HG03108 (cell line): ENCODE measurements around the gene SLC23A3.
A peak's percentile ranks its signal among the peaks of the same experiment; 100 is the strongest.
"Not testable (repeated sequence)": the region's sequence is repeated elsewhere in the genome, so short reads cannot be mapped to it uniquely, and the experiment has no call there.

Source experiments
- ATAC-seq: cut with Tn5 transposase; IDR thresholded peaks from one replicate; pipeline ENCODE4 v1.9.1; 2021; ENCODE audit warnings: moderate library complexity; ENCODE audit not compliant: unreplicated experiment

SLC23A3 gene

GRCh38 chr2:219205981-219206327 is 36.1 kb upstream of the SLC23A3 start:
- ATAC-seq, result no peak

- no peak for ATAC-seq
These were observed 35.3 kb upstream of the SLC23A3 start for GRCh38 chr2:219205165-219205538.

GRCh38 chr2:219204425-219205164 is 34.8 kb upstream of the SLC23A3 start:
- ATAC-seq, result no peak

GRCh38 chr2:219201331-219201730 is 31.5 kb upstream of the SLC23A3 start:
- ATAC-seq, result not testable (repeated sequence)

DNA sequence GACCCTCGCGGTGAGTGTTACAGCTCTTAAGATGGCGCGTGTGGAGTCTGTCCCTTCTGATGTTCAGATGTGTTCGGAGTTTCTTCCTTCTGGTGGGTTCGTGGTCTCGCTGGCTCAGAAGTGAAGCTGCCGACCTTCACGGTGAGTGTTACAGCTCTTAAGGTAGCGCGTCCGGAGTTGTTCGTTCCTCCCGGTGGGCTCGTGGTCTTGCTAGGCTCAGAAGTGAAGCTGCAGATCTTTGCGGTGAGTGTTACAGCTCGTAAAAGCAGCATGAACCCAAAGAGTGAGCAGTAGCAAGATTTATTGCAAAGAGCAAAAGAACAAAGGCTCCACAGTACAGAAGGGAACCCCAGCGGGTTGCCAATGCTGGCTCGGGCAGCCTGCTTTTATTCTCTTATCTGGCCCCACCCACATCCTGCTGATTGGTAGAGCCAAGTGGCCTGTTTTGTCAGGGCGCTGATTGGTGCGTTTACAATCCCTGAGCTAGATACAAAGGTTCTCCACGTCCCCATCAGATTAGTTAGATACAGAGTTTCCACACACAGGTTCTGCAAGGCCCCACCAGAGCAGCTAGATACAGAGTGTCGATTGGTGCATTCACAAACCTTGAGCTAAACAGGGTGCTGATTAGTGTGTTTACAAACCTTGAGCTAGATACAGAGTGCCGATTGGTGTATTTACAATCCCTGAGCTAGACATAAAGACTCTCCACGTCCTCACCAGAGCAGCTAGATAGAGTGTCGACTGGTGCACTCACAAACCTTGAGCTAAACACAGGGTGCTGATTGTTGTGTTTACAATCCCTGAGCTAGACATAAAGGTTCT is 30.9 kb upstream of the SLC23A3 start:
- ATAC-seq, result not testable (repeated sequence)

GRCh38 chr2:219199470-219200211 is 29.8 kb upstream of the SLC23A3 start:
- ATAC-seq, result no peak

- no peak for ATAC-seq
These were observed 29.1 kb upstream of the SLC23A3 start for GRCh38 chr2:219198974-219199373.

GRCh38 chr2:219197388-219197787 is 27.6 kb upstream of the SLC23A3 start:
- ATAC-seq, result no peak

DNA sequence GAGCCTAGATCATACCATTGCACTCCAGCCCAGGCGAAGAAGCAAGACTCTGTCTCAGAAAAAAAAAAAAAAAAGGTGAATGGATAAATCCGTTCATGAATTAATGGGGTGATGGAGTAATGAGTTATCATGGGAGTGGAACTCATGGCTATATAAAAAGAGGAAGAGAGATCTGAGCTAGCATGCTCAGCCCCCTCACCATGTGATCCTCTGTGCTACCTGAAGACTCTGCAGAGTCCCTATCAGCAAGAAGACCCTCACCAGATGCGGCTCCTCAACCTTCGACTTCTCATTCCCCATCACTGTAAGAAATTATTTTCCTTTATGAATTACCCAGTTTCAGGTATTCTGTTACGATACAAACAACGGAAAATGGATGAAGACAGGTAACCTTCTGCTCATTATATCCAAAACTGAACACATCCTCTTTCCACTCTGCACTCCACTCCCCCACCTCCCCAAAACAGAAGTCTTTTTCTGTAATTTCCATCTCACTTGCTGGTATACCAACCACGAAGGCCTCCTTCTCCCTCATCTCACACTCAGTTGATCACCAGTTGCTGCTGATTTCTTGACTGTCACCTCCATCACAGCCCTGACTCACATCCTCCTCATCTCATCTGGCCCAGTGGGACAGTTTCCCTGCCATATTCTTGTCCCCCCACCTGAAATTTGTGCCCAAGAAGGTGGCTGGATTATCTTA is 17.1 kb upstream of the SLC23A3 start:
- no peak for ATAC-seq

DNA sequence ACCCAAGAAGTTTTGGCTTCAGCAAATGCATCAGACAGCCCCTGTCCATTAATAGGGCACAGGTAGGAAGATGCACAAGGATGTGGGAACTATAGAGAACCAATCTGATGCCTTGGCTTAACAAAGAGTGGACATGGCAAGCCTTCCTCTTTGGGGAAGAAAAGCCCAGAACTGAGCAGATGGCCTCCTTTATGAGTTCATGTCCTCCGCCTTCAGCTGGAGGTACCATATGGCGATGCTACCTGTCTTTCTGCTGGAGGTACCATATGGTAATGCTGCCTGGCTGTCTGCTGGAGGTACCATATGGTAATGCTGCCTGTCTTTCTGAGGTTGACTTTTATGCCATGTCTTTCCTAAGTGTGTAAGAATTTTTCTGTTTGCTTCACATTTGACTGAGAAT is 14.3 kb upstream of the SLC23A3 start:
- no peak for ATAC-seq

DNA sequence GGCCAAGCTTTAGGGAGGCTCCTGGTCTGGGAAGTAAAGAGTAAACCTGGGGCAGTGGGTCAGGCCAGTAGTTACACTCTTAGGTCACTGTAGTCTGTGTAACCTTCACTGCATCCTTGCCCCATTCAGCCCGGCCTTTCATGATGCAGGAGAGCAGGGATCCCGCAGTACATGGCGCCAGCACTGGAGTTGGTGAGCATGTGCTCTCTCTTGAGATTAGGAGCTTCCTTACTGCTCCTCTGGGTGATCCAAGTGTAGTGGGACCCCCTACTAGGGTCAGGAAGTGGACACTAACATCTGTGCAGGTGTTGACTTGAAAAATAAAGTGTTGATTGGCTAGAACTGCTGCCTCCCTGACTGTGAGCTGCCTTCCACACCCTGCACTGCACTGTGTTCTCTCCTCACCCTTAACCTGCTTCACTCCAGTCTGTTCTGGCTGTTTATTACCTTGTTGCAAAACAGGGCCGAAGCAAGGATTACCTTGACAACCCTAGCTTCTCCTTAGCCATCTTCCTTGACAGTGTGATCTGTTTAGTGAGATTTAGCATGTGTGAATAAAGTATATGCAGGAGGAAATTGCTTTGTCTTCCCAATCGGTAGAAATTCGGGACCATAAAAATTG is 13.4 kb upstream of the SLC23A3 start:
- ATAC-seq, result no peak

- no peak for ATAC-seq
These were observed 12.7 kb upstream of the SLC23A3 start for GRCh38 chr2:219182331-219183150.

- ATAC-seq, result no peak
These were observed 11.7 kb upstream of the SLC23A3 start for GRCh38 chr2:219181531-219181930.

- ATAC-seq, result no peak
These were observed 11.1 kb upstream of the SLC23A3 start for GRCh38 chr2:219180961-219181360.

DNA sequence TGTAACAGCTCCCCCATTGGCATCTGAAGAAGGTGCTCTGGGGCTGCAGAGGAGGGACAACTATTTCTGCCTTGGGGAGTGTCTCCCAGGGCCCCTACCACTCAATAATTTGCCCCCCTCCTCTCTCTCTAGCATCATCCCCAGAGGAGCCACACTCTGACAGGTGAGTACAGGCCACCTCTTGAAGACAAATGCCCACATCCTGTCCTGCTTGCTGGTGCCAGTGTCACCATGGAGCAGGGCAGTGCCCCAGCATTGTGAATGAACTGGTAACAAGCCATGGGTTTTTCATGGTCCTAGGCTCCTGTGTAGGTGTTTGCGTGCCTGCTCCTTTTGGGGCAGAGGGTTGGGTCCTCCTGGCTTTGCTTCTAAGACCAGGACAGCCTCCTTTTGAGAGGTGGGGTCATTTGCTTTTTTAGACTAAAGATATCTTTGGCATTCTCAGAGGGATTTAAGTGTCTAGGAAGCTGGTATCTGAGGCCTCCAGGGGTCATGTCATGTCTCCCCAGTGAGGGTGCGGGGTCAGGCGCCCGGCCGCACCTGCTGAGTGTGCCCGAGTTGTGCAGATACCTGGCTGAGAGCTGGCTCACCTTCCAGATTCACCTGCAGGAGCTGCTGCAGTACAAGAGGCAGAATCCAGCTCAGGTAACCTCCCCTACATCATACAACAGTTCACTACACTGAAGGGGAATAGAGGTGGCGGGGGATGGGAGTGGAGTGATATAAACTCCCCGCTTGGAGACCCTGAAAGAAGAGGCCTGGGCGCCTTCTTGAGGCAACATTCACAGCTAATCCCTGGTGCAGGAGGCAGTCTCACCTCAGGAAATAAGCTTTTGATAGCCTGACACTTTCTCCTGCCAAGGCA is 10.0 kb upstream of the SLC23A3 start:
- ATAC-seq, result no peak

- ATAC-seq, result peak; percentile 6
These were observed 8.7 kb upstream of the SLC23A3 start for GRCh38 chr2:219178377-219179175.

GRCh38 chr2:219177552-219178376 is 7.9 kb upstream of the SLC23A3 start, which contains the start of gene RETREG2:
Gene RETREG2, plus strand, starts transcription at chr2:219178275. Its CDS starts 78 bp downstream, at chr2:219178353.
- peak; percentile 36 for ATAC-seq
